Measurements from ENCODE around the gene ZFR2.

ZFR2 gene

GRCh38 chr19:3782903-3783302 lies 85.9 kb downstream of the ZFR2 start:
- H3K27ac ChIP-seq (ENCODE audit: low read depth, low read length, poor library complexity, severe bottlenecking), result no peak overlapping the region
- no peak overlapping the region for H3K4me2 ChIP-seq (ENCODE audit: low read length)
- no peaks in the 10 kb centered on the region; the same call in 1 of the 2 replicates for H3K36me3 ChIP-seq (ENCODE audit: insufficient read depth, low read length)
- H2AFZ ChIP-seq (ENCODE audit: low read length), result no peak overlapping the region
- H3F3A ChIP-seq (ENCODE audit: insufficient read depth, low read length), result no peaks in the 10 kb centered on the region
- H3K4me1 ChIP-seq (ENCODE audit: insufficient read depth, low read length, severe bottlenecking), result no peaks in the 10 kb centered on the region
- H3K9me3 ChIP-seq (ENCODE audit: low read length), result peaks cover 13% of the 10 kb centered on the region
- H4K20me1 ChIP-seq (ENCODE audit: insufficient read depth, low read length), result no peaks in the 10 kb centered on the region
- no peaks in the 10 kb centered on the region for H3K9me2 ChIP-seq (ENCODE audit: low read depth, low read length)
- TF ChIP-seq, protein P1, sequence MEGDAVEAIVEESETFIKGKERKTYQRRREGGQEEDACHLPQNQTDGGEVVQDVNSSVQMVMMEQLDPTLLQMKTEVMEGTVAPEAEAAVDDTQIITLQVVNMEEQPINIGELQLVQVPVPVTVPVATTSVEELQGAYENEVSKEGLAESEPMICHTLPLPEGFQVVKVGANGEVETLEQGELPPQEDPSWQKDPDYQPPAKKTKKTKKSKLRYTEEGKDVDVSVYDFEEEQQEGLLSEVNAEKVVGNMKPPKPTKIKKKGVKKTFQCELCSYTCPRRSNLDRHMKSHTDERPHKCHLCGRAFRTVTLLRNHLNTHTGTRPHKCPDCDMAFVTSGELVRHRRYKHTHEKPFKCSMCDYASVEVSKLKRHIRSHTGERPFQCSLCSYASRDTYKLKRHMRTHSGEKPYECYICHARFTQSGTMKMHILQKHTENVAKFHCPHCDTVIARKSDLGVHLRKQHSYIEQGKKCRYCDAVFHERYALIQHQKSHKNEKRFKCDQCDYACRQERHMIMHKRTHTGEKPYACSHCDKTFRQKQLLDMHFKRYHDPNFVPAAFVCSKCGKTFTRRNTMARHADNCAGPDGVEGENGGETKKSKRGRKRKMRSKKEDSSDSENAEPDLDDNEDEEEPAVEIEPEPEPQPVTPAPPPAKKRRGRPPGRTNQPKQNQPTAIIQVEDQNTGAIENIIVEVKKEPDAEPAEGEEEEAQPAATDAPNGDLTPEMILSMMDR (IDR thresholded peaks at IDR 0.05; ENCODE audit: low read length), result no peak
- TF ChIP-seq EZH2 (IDR thresholded peaks at IDR 0.05; ENCODE audit: borderline replicate concordance, low read length), result no peak
- H3K27me3 ChIP-seq (ENCODE audit: insufficient read depth, low read length), result peaks cover 8% of the 10 kb centered on the region; the same call in 1 of the 2 replicates
- no peaks in the 10 kb centered on the region for H3K79me2 ChIP-seq (ENCODE audit: insufficient read depth, low read length)
- no peak overlapping the region for H3K9ac ChIP-seq (ENCODE audit: low read length)
- H3K4me3 ChIP-seq (ENCODE audit: low read depth, low read length, poor library complexity, severe bottlenecking), result no peak overlapping the region

- Histone ChIP-seq H3K27ac (ENCODE audit: low read depth, low read length, poor library complexity, severe bottlenecking) (no peak overlapping the region), H4K20me1 (ENCODE audit: insufficient read depth, low read length) (no peaks in the 10 kb centered on the region), H3K27me3 (ENCODE audit: insufficient read depth, low read length) (peaks cover 8% of the 10 kb centered on the region; the same call in 1 of the 2 replicates), H3K36me3 (ENCODE audit: insufficient read depth, low read length) (no peaks in the 10 kb centered on the region; the same call in 1 of the 2 replicates), H3K9me2 (ENCODE audit: low read depth, low read length) (no peaks in the 10 kb centered on the region), H3K79me2 (ENCODE audit: insufficient read depth, low read length) (no peaks in the 10 kb centered on the region), H3K4me1 (ENCODE audit: insufficient read depth, low read length, severe bottlenecking) (no peaks in the 10 kb centered on the region), H3F3A (ENCODE audit: insufficient read depth, low read length) (no peaks in the 10 kb centered on the region), H3K4me2 (ENCODE audit: low read length) (no peak overlapping the region), H2AFZ (ENCODE audit: low read length) (no peak overlapping the region), H3K9me3 (ENCODE audit: low read length) (peaks cover 13% of the 10 kb centered on the region), H3K4me3 (ENCODE audit: low read depth, low read length, poor library complexity, severe bottlenecking) (no peak overlapping the region), H3K9ac (ENCODE audit: low read length) (no peak overlapping the region)
- no peak for TF ChIP-seq EZH2 (IDR thresholded peaks at IDR 0.05; ENCODE audit: borderline replicate concordance, low read length)
- TF ChIP-seq, protein P1 (IDR thresholded peaks at IDR 0.05; ENCODE audit: low read length), result no peak
These were observed 86.5 kb downstream of the ZFR2 start for GRCh38 chr19:3782330-3782729.

GRCh38 chr19:3781603-3782002 lies 87.2 kb downstream of the ZFR2 start:
- TF ChIP-seq, protein P1 (IDR thresholded peaks at IDR 0.05; ENCODE audit: low read length), result no peak
- TF ChIP-seq EZH2 (IDR thresholded peaks at IDR 0.05; ENCODE audit: borderline replicate concordance, low read length), result no peak
- Histone ChIP-seq H3K27ac (ENCODE audit: low read depth, low read length, poor library complexity, severe bottlenecking) (no peak overlapping the region), H3K4me2 (ENCODE audit: low read length) (no peak overlapping the region), H3K4me1 (ENCODE audit: insufficient read depth, low read length, severe bottlenecking) (no peaks in the 10 kb centered on the region), H3K9me3 (ENCODE audit: low read length) (peaks cover 13% of the 10 kb centered on the region), H3F3A (ENCODE audit: insufficient read depth, low read length) (no peaks in the 10 kb centered on the region), H3K27me3 (ENCODE audit: insufficient read depth, low read length) (peaks cover 8% of the 10 kb centered on the region; the same call in 1 of the 2 replicates), H3K4me3 (ENCODE audit: low read depth, low read length, poor library complexity, severe bottlenecking) (no peak overlapping the region), H4K20me1 (ENCODE audit: insufficient read depth, low read length) (no peaks in the 10 kb centered on the region), H3K9me2 (ENCODE audit: low read depth, low read length) (no peaks in the 10 kb centered on the region), H2AFZ (ENCODE audit: low read length) (no peak overlapping the region), H3K36me3 (ENCODE audit: insufficient read depth, low read length) (no peaks in the 10 kb centered on the region; the same call in 1 of the 2 replicates), H3K79me2 (ENCODE audit: insufficient read depth, low read length) (no peaks in the 10 kb centered on the region), H3K9ac (ENCODE audit: low read length) (no peak overlapping the region)

All from OCI-LY1 (cell line).